GM04503 (cell line): Measurements from ENCODE around the gene OXCT1.
"Not testable (repeated sequence)": the region's sequence is repeated elsewhere in the genome, so short reads cannot be mapped to it uniquely, and the experiment has no call there.

Source experiments
- DNase-seq: peaks from one replicate; pipeline ENCODE4 v3.0.0-alpha.2; 2012; ENCODE audit warnings: low read depth

The OXCT1 gene

DNA sequence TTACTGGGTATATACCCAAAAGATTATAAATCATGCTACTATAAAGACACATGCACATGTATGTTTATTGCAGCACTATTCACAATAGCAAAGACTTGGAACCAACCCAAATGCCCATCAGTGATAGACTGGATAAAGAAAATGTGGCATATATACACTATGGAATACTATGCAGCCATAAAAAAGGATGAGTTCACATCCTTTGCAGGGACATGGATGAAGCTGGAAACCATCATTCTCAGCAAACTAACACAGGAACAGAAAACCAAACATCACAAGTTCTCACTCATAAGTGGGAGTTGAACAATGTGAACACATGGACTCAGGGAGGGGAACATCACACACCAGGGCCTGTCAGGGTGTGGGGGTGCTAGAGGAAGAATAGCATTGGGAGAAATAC is 155.8 kb downstream of the OXCT1 start:
- DNase-seq, result not testable (repeated sequence)

- DNase-seq, result no peak
Measured at GRCh38 chr5:41708604-41708940, 161.7 kb downstream of the OXCT1 start.

- no peak for DNase-seq
Measured at GRCh38 chr5:41707853-41708603, 162.2 kb downstream of the OXCT1 start.

DNA sequence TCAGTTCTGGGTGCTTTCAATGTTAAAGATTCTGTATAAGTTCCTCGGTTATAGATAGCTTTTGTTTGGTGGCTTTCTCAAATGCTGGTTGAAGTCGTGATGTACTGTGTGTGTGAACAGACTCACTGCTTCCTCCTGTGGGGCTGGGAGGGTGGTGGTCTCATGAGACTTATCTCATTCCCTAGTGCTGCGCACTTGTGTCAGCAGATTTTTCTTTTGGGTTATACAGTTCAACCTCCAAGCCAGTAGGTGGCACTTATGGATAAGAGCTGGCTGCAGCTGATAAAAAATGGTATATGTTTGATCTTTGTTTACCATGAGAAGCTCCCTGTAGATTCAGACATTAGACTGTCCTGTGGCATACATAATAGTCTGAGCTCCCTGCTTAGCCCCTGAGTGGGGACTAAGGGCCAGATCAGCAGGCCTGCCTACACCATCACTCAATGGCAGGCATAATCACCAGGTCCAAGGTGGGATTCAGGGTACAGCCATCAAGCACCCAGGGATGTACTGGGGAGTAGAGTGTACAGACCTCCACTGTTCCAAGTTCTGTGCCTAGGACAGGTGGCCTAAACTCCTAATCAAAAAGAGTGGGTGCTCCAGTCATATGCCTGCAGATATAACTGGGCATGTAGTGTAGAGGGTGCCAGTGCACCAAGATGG is 174.2 kb downstream of the OXCT1 start:
- no peak for DNase-seq

- DNase-seq, result no peak
Measured at GRCh38 chr5:41686767-41687166, 183.5 kb downstream of the OXCT1 start.

DNA sequence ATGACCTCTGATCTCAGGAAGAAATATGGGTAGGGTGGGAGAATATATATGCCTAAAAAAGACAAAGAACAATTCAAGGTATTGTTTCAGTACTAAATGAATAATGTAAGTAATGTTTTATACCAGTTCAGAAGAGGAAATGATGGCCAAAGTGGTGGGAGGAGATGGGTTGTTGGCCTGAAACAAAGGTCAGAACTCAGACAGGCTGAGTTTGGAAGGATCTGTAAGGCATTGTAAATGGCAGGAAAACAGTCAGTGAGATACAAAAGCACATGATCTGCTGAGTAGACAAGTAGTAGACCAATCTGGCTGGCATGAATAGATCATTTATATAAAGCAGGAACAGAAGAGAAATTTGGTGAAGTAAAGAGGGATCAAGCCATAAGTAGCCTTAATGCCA is 184.0 kb downstream of the OXCT1 start:
- DNase-seq, result no peak

- no peak for DNase-seq
Measured at GRCh38 chr5:41683181-41683580, 187.0 kb downstream of the OXCT1 start.

- no peak for DNase-seq
Measured at GRCh38 chr5:41682641-41683040, 187.6 kb downstream of the OXCT1 start.

DNA sequence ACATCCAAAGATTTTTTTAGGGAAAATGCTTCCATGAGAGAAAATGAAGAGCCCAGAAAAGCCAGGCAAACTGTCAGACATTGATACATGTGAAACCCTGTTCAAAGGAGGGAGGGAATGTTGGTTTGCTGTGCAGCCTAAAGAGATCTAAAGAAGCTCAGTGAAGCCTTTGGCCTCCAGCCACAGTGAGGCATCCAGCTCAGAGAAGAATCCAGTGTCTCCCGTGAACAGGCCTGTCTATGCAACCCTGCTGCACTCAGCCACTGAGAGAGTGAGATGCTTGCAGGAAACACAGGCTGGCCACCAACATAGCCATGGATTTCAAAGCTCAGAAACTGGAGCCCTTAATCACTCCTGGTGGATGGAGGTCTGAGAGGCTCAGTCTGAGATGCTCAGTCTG is 188.4 kb downstream of the OXCT1 start:
- no peak for DNase-seq
